Lung (tissue), 12 donors: ENCODE data around the gene DUSP14. TPM values are rescaled to one million over a fixed set of nuclear protein-coding genes. Genes with fewer than 3 reads are reported as not detected.
A peak's percentile ranks its signal among the peaks of the same experiment; 100 is the strongest.

Experiments used
- ATAC-seq: fragments of 200-7000 bp; cut with Tn5 transposase; one replicate; pipeline ENCODE4 v1.9.1; 2020; ENCODE audit warnings: moderate number of reproducible peaks; ENCODE audit not compliant: insufficient read depth, low FRiP score
- DNase-seq, 3 donors: peaks; one replicate each; pipeline ENCODE4 v3.0.0-alpha.2; 2013 to 2017
- H3K27ac ChIP-seq, 2 donors: one replicate each; pipeline ENCODE4 v1.5.1; 2013; ENCODE audit warnings: mild to moderate bottlenecking in 2 of 2, moderate library complexity in 2 of 2, control low read depth in 1 of 2, inconsistent platforms in 1 of 2, low read depth in 1 of 2, low read length in 1 of 2
- H3K27me3 ChIP-seq, 3 donors: one replicate each; pipeline ENCODE4 v1.5.1; 2013; ENCODE audit warnings: low read length in 2 of 3; ENCODE audit not compliant: control insufficient read depth in 3 of 3, insufficient read depth in 3 of 3
- H3K36me3 ChIP-seq, 4 donors: one replicate each; pipeline ENCODE4 v1.5.1; 2013; ENCODE audit warnings: low read length in 4 of 4, mild to moderate bottlenecking in 1 of 4, moderate library complexity in 1 of 4; ENCODE audit not compliant: control insufficient read depth in 4 of 4, insufficient read depth in 4 of 4
- H3K4me1 ChIP-seq, 5 donors: one replicate each; pipeline ENCODE4 v1.5.1; 2013; ENCODE audit warnings: low read length in 5 of 5, mild to moderate bottlenecking in 2 of 5, moderate library complexity in 1 of 5; ENCODE audit not compliant: control insufficient read depth in 5 of 5, insufficient read depth in 5 of 5
- H3K4me3 ChIP-seq: one replicate; pipeline ENCODE4 v1.5.1; 2013; ENCODE audit warnings: mild to moderate bottlenecking, control low read depth, moderate library complexity
- H3K9ac ChIP-seq, 2 donors: one replicate each; pipeline ENCODE4 v1.5.1; 2013; ENCODE audit warnings: low read length in 2 of 2, control low read depth in 1 of 2; ENCODE audit not compliant: insufficient read depth in 1 of 2
- H3K9me3 ChIP-seq, 4 donors: one replicate each; pipeline ENCODE4 v1.5.1; 2013; ENCODE audit warnings: low read length in 3 of 4, mild to moderate bottlenecking in 1 of 4, moderate library complexity in 1 of 4; ENCODE audit not compliant: control insufficient read depth in 4 of 4, insufficient read depth in 3 of 4
- CTCF ChIP-seq: IDR thresholded peaks from 2 replicates; pipeline ENCODE4 v1.5.1; 2012; ENCODE audit warnings: mild to moderate bottlenecking; ENCODE audit errors: control extremely low read depth, extremely low read depth
- WGBS, 2 donors: extraction: QIAGEN DNeasy Blood & Tissue Kit; methylation state at CpG; one replicate each; pipeline ENCODE4 v1.1.7; 2013; 5-methylcytosine and 5-hydroxymethylcytosine counted together
- polyA plus RNA-seq, 2 donors: library from polyadenylated mRNA; stranded (reverse); fragments of 200-250 nt; gene quantifications; one replicate each; pipeline ENCODE4 v1.2.1, GENCODE V29; 2013
- total RNA-seq, 2 donors: library from RNA; depleted of rRNA in 1 of 2; stranded (reverse); fragments of >200 nt in 1 of 2; gene quantifications; one replicate each; pipeline ENCODE4 v1.2.1, GENCODE V29; 2014 to 2021
- donor health status: control.
- donor health status: control.
- donor health status: Bipolar disorder and iron deficiency.
- donor health status: healthy.
- donor health status: DM: yes; HTN: yes; CAD: no.

The DUSP14 gene
- total and polyA plus RNA-seq, 4 donors: 7.4 to 15.7 (median 10.4) TPM

- no peak overlapping the region for H3K9ac ChIP-seq
- H3K36me3 ChIP-seq: peaks cover 0 to 10% (median 3%) of the 10 kb centered on the region in 4 donors
- 53 to 62% methylated on average over 5 of the region's 5 CpGs for WGBS, 2 donors
- peaks cover 0 to 22% (median 8%) of the 10 kb centered on the region in 5 donors for H3K4me1 ChIP-seq
- TF ChIP-seq CTCF: no peak
- H3K9me3 ChIP-seq: no peaks in the 10 kb centered on the region
- ATAC-seq: no peak
- H3K4me3 ChIP-seq: no peak overlapping the region
- H3K27ac ChIP-seq: no peak overlapping the region
- DNase-seq: peak; percentile 54 to 87 (median 84)
- H3K27me3 ChIP-seq: no peaks in the 10 kb centered on the region
Observed at GRCh38 chr17:37483311-37484039, 6.2 kb upstream of the DUSP14 start.

GRCh38 chr17:37485938-37486570 lies 3.6 kb upstream of the DUSP14 start:
- H3K4me1 ChIP-seq: peaks cover 2 to 37% (median 11%) of the 10 kb centered on the region in 5 donors
- WGBS, 2 donors: 82 to 88% methylated on average over 1 of the region's 1 CpG
- no peaks in the 10 kb centered on the region for H3K36me3 ChIP-seq
- no peak for TF ChIP-seq CTCF
- H3K9ac ChIP-seq: no peak overlapping the region
- no peak for ATAC-seq
- no peak for DNase-seq
- no peaks in the 10 kb centered on the region for H3K27me3 ChIP-seq
- no peak overlapping the region for H3K4me3 ChIP-seq
- H3K9me3 ChIP-seq: no peaks in the 10 kb centered on the region
- no peak overlapping the region for H3K27ac ChIP-seq

- peaks cover 3 to 38% (median 11%) of the 10 kb centered on the region in 5 donors for H3K4me1 ChIP-seq
- ATAC-seq (peak; percentile 32), DNase-seq (peak; percentile 40 to 84 (median 84))
- TF ChIP-seq CTCF: no peak
- no peak overlapping the region for H3K4me3 ChIP-seq
- H3K27me3 ChIP-seq: no peaks in the 10 kb centered on the region
- 19 to 27% methylated on average over 7 of the region's 7 CpGs for WGBS, 2 donors
- H3K27ac ChIP-seq: peak overlapping the region; percentile 55 to 57
- H3K9me3 ChIP-seq: no peaks in the 10 kb centered on the region
- H3K36me3 ChIP-seq: no peaks in the 10 kb centered on the region
- H3K9ac ChIP-seq: no peak overlapping the region
Observed at GRCh38 chr17:37488009-37488604, 1.6 kb upstream of the DUSP14 start.
